HCT116 (cell line): ENCODE data around the gene LSM14A. TPM values are rescaled to one million over a fixed set of nuclear protein-coding genes. Genes with fewer than 3 reads are reported as not detected.
A peak's percentile ranks its signal among the peaks of the same experiment; 100 is the strongest.
"Not testable (repeated sequence)": the region's sequence is repeated elsewhere in the genome, so short reads cannot be mapped to it uniquely, and the experiment has no call there.

Source experiments
- ATAC-seq: fragments of 200-7000 bp; cut with Tn5 transposase; 2 replicates; pipeline ENCODE4 v1.9.1; 2020; ENCODE audit warnings: mild to moderate bottlenecking, moderate library complexity
- BruUV-seq: library from RNA; stranded (reverse); fragments of 400-500 nt; replicated peaks from 2 replicates; lab custom pipeline; 2021; lab: Mats Ljungman, UMichigan
- CTCF ChIA-PET: fragments of 300-600 bp; sonication (Branson Sonifier 250); formaldehyde crosslinking; loops from one replicate; lab custom pipeline; 2021; ENCODE audit warnings: antibody characterized with exemption; lab: Charles Lee
- POLR2A ChIA-PET: fragments of 300-600, 350-600 bp; sonication (Branson Sonifier 250); formaldehyde crosslinking; loops from one replicate; lab custom pipeline; 2021; ENCODE audit warnings: antibody characterized with exemption; lab: Charles Lee
- RAD21 ChIA-PET, 2 experiments: fragments of 300-600 bp; sonication (Branson Sonifier 250); formaldehyde crosslinking; loops; one replicate each; lab custom pipeline; 2023; ENCODE audit warnings: low total read pairs in 2 of 2; ENCODE audit not compliant: uncharacterized antibody in 2 of 2, unreplicated experiment in 2 of 2, low non-redundant PET in 1 of 2; lab: Charles Lee
- DNase-seq: peaks from one replicate; pipeline ENCODE4 v3.0.0-alpha.2; 2010; ENCODE audit warnings: low read depth, low spot score
- H2AFZ ChIP-seq: fragments of 200-600 bp; shearing (Covaris generic), sonication (generic); 2 replicates; pipeline ENCODE4 v1.6.1; 2017; ENCODE audit warnings: low read depth, mixed run types, mixed read lengths, antibody characterized with exemption, low read length; ENCODE audit not compliant: poor library complexity, severe bottlenecking
- H3K27ac ChIP-seq: 2 replicates; pipeline ENCODE4 v1.5.1; 2012; ENCODE audit warnings: low read depth, low read length
- H3K27me3 ChIP-seq: fragments of 200-600 bp; sonication (generic); 2 replicates; pipeline ENCODE4 v1.6.1; 2016; ENCODE audit warnings: mixed run types, low read length, mixed read lengths; ENCODE audit not compliant: insufficient read depth
- H3K36me3 ChIP-seq, 2 experiments: fragments of 200-500 bp in 1 of 2; fragments of 200-600 bp in 1 of 2; sonication (Bioruptor generic) in 1 of 2; sonication (generic) in 1 of 2; 2 replicates each; pipeline versions ENCODE4 v1.5.1 to v1.6.1; 2014 to 2016; ENCODE audit warnings: low read length in 2 of 2, inconsistent platforms in 1 of 2, mixed read lengths in 1 of 2, mixed run types in 1 of 2; ENCODE audit not compliant: insufficient read depth in 2 of 2, control insufficient read depth in 1 of 2
- H3K4me1 ChIP-seq, 2 experiments: fragments of 200-600 bp in 1 of 2; sonication (generic) in 1 of 2; 2 replicates each; pipeline versions ENCODE4 v1.5.1 to v1.6.1; 2012 to 2017; ENCODE audit warnings: low read length in 2 of 2, inconsistent platforms in 1 of 2, mild to moderate bottlenecking in 1 of 2, mixed read lengths in 1 of 2, mixed run types in 1 of 2, moderate library complexity in 1 of 2; ENCODE audit not compliant: insufficient read depth in 2 of 2, control insufficient read depth in 1 of 2
- H3K4me2 ChIP-seq: fragments of 200-600 bp; sonication (generic); 2 replicates; pipeline ENCODE4 v1.6.1; 2017; ENCODE audit warnings: mixed run types, low read length, mixed read lengths
- H3K4me3 ChIP-seq, 2 experiments: fragments of 200-600 bp in 1 of 2; sonication (generic) in 1 of 2; replicated peaks in 1 of 2; 2 replicates each; pipeline ENCODE4 v1.5.1; 2011 to 2016; ENCODE audit warnings: low read length in 2 of 2, control low read depth in 1 of 2, low read depth in 1 of 2, mild to moderate bottlenecking in 1 of 2, mixed read lengths in 1 of 2, mixed run types in 1 of 2
- H3K79me2 ChIP-seq: fragments of 200-600 bp; sonication (generic); 2 replicates; pipeline ENCODE4 v1.6.1; 2017; ENCODE audit warnings: mild to moderate bottlenecking, mixed run types, low read length, moderate library complexity, mixed read lengths; ENCODE audit not compliant: insufficient read depth
- H3K9ac ChIP-seq: fragments of 200-600 bp; sonication (generic); 2 replicates; pipeline ENCODE4 v1.6.1; 2016; ENCODE audit warnings: low read length, mixed read lengths
- H3K9me2 ChIP-seq: fragments of 200-600 bp; sonication (generic), shearing (Covaris generic); 2 replicates; pipeline ENCODE4 v1.6.1; 2017; ENCODE audit warnings: mixed run types, mild to moderate bottlenecking, moderate library complexity; ENCODE audit not compliant: insufficient read depth
- H3K9me3 ChIP-seq, 2 experiments: fragments of 200-500 bp in 1 of 2; fragments of 200-600 bp in 1 of 2; sonication (Bioruptor generic) in 1 of 2; sonication (generic) in 1 of 2; 2 replicates each; pipeline ENCODE4 v1.6.1; 2014 to 2017; ENCODE audit warnings: low read length in 2 of 2, mixed read lengths in 2 of 2, inconsistent platforms in 1 of 2, low read depth in 1 of 2, mild to moderate bottlenecking in 1 of 2, mixed run types in 1 of 2, moderate library complexity in 1 of 2; ENCODE audit not compliant: control insufficient read depth in 1 of 2, insufficient read depth in 1 of 2
- H4K20me1 ChIP-seq: fragments of 200-600 bp; sonication (generic), shearing (Covaris generic); 2 replicates; pipeline ENCODE4 v1.6.1; 2017; ENCODE audit warnings: mixed run types, mild to moderate bottlenecking, moderate library complexity; ENCODE audit not compliant: insufficient read depth
- CBX3 ChIP-seq: IDR thresholded peaks from 2 replicates; pipeline ENCODE4 v1.6.1; 2012; ENCODE audit warnings: low read depth
- CEBPB ChIP-seq: IDR thresholded peaks from 2 replicates; pipeline ENCODE4 v1.6.1; 2012; ENCODE audit warnings: low read depth
- ELF1 ChIP-seq: IDR thresholded peaks from 2 replicates; pipeline ENCODE4 v1.6.1; 2012; ENCODE audit warnings: low read depth, borderline replicate concordance
- EZH2phosphoT487 ChIP-seq: fragments of 200-600 bp; IDR thresholded peaks from 2 replicates; pipeline ENCODE4 v1.6.1; 2018; ENCODE audit warnings: antibody characterized with exemption, borderline replicate concordance
- SIN3A ChIP-seq: IDR thresholded peaks from 2 replicates; pipeline ENCODE4 v1.6.1; 2012; ENCODE audit warnings: low read depth
- SRF ChIP-seq: IDR thresholded peaks from 2 replicates; pipeline ENCODE4 v1.6.1; 2012; ENCODE audit warnings: low read depth
- TCF7L2 ChIP-seq: IDR thresholded peaks from 2 replicates; pipeline ENCODE4 v1.7.0; 2011; ENCODE audit warnings: borderline replicate concordance, inconsistent platforms; ENCODE audit not compliant: insufficient read depth, insufficient read length; ENCODE audit errors: extremely low read depth
- YY1 ChIP-seq: IDR thresholded peaks from 2 replicates; pipeline ENCODE4 v1.6.1; 2011; ENCODE audit warnings: low read length, low read depth, moderate library complexity, mild to moderate bottlenecking; ENCODE audit not compliant: insufficient replicate concordance; ENCODE audit errors: extremely low read depth
- ZFX ChIP-seq: fragments of 450-650 bp; IDR thresholded peaks from 2 replicates; pipeline ENCODE4 v1.6.1; 2017
- intact Hi-C: fragments of 100-400 bp; cut with micrococcal nuclease; formaldehyde crosslinking; loops from 2 replicates; pipeline ENCODE4 v1.10.0; 2022
- total RNA-seq: library from RNA; stranded (reverse); gene quantifications from one replicate; pipeline ENCODE4 v1.2.1, GENCODE V29; 2021; ENCODE audit not compliant: unreplicated experiment
- TF ChIP-seq, protein P1 (sequence below): IDR thresholded peaks from 2 replicates; pipeline ENCODE4 v1.6.1; 2011; ENCODE audit warnings: mild to moderate bottlenecking, low read length, moderate library complexity; ENCODE audit not compliant: insufficient replicate concordance; ENCODE audit errors: extremely low read depth
- TF ChIP-seq, protein P2 (sequence below): IDR thresholded peaks from 2 replicates; pipeline ENCODE4 v1.6.1; 2012
- TF ChIP-seq, protein P3 (sequence below): IDR thresholded peaks from 2 replicates; pipeline ENCODE4 v1.6.1; 2012; ENCODE audit warnings: low read depth

The LSM14A gene
- total RNA-seq, 1 experiment from 2014 or later, result 120 TPM

DNA sequence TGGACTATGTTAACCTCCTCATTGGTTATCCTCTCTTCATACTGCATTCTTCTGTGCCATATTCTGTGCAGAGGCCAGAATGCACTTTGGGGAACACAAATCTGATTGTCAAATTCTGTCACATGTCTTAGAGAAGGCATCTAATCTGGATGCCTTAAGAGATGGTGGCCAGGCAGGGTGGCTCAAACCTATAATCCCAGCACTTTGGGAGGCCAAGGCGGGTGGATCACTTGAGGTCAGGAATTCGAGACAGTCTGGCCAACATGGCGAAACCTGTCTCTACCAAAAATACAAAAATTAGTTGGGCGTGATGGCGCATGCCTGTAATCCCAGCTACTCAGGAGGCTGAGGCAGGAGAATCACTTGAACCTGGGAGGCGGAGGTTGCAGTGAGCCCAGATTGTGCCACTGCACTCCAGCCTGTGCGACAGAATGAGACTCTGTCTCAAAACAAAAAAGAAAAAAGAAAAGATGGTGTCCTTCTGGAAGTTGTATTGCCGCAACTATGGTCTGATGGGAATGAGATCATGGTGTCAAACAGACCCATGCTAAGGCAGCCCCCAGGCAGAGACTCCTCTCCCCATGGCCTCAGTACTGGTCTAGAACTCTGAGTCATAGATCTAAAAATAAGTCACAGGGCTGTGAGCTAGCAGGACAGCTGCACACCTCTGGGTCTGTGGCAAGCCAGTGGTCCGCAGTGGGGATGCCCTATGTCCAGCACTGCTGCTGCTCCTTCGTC is 71.0 kb downstream of the LSM14A start:
- H3K79me2 ChIP-seq, H3K36me3 ChIP-seq, DNase-seq, POLR2A ChIA-PET, H2AFZ ChIP-seq, H4K20me1 ChIP-seq, H3K9ac ChIP-seq, RAD21 ChIA-PET, H3K9me3 ChIP-seq, H3K9me2 ChIP-seq, BruUV-seq, H3K27me3 ChIP-seq, H3K4me3 ChIP-seq, H3K27ac ChIP-seq, CTCF ChIA-PET: not testable (repeated sequence)
- peak; percentile 44; the same call in 1 of the 2 replicates for ATAC-seq
- H3K4me1 ChIP-seq, result peaks cover 9 to 18% of the 10 kb centered on the region in 2 experiments
- intact Hi-C loops, result loop anchor here (5.0 kb wide), 1 partner anchor 94 kb away; no protein-coding TSS in a partner anchor
- peak overlapping the region; percentile 31 for H3K4me2 ChIP-seq

DNA sequence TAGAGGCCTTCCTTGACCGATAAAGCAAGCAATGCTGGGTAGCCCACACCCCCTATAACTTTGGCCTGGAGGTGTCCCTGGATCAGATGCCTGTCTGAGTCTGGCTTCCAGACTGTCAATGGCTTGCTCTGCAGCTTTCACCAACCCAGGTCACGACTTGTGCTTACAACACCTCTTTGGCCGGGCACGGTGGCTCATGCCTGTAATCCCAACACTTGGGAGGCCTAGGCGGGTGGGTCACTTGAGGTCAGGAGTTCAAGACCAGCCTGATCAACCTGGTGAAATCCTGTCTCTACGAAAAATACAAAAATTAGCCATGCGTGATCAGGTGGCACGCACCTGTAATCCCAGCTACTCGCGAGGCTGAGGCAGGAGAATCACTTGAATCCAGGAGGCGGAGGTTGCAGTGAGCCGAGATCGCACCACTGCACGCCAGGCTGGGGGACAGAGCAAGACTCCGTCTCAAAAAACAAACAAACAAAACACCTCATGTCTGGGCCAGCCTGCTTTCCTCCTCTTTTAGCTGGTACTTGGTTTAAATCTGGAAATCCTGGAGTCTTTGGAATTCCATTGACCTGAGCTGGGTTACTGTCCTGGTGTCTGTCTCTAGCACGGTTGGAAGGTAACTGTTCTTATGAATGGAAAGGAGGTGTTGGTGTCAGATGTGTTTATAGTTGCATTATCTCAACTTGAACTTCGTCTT is 71.7 kb downstream of the LSM14A start:
- Histone ChIP-seq H3K9me2 (no peaks in the 10 kb centered on the region), H2AFZ (no peak overlapping the region), H3K79me2 (no peaks in the 10 kb centered on the region), H4K20me1 (no peaks in the 10 kb centered on the region), H3K9me3 (no peaks in the 10 kb centered on the region), H3K4me3 (no peak overlapping the region), H3K27me3 (no peaks in the 10 kb centered on the region), H3K27ac (no peak overlapping the region), H3K4me2 (peak overlapping the region; percentile 31), H3K36me3 (no peaks in the 10 kb centered on the region), H3K4me1 (peaks cover 9 to 18% of the 10 kb centered on the region in 2 experiments), H3K9ac (no peak overlapping the region)
- CTCF ChIA-PET, result no interaction called here
- POLR2A ChIA-PET, result no interaction called here
- RAD21 ChIA-PET, result no interaction called here
- intact Hi-C loops, result loop anchor here (5.0 kb wide), 1 partner anchor 93 kb away; no protein-coding TSS in a partner anchor
- ATAC-seq (0 out of 2 replicates have a peak, but pooled peaks have one; percentile 8), DNase-seq (no peak)
- no TSS peak for BruUV-seq
- TF ChIP-seq CEBPB, result no peak
- no peak for TF ChIP-seq EZH2phosphoT487
- no peak for TF ChIP-seq ELF1
- TF ChIP-seq YY1, result no peak
- TF ChIP-seq, protein P1, sequence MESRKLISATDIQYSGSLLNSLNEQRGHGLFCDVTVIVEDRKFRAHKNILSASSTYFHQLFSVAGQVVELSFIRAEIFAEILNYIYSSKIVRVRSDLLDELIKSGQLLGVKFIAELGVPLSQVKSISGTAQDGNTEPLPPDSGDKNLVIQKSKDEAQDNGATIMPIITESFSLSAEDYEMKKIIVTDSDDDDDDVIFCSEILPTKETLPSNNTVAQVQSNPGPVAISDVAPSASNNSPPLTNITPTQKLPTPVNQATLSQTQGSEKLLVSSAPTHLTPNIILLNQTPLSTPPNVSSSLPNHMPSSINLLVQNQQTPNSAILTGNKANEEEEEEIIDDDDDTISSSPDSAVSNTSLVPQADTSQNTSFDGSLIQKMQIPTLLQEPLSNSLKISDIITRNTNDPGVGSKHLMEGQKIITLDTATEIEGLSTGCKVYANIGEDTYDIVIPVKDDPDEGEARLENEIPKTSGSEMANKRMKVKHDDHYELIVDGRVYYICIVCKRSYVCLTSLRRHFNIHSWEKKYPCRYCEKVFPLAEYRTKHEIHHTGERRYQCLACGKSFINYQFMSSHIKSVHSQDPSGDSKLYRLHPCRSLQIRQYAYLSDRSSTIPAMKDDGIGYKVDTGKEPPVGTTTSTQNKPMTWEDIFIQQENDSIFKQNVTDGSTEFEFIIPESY, result no peak
- TF ChIP-seq SRF, result no peak
- TF ChIP-seq, protein P2, sequence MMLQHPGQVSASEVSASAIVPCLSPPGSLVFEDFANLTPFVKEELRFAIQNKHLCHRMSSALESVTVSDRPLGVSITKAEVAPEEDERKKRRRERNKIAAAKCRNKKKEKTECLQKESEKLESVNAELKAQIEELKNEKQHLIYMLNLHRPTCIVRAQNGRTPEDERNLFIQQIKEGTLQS, result no peak
- no peak for TF ChIP-seq TCF7L2
- no peak for TF ChIP-seq ZFX
- TF ChIP-seq CBX3, result no peak
- TF ChIP-seq, protein P3, sequence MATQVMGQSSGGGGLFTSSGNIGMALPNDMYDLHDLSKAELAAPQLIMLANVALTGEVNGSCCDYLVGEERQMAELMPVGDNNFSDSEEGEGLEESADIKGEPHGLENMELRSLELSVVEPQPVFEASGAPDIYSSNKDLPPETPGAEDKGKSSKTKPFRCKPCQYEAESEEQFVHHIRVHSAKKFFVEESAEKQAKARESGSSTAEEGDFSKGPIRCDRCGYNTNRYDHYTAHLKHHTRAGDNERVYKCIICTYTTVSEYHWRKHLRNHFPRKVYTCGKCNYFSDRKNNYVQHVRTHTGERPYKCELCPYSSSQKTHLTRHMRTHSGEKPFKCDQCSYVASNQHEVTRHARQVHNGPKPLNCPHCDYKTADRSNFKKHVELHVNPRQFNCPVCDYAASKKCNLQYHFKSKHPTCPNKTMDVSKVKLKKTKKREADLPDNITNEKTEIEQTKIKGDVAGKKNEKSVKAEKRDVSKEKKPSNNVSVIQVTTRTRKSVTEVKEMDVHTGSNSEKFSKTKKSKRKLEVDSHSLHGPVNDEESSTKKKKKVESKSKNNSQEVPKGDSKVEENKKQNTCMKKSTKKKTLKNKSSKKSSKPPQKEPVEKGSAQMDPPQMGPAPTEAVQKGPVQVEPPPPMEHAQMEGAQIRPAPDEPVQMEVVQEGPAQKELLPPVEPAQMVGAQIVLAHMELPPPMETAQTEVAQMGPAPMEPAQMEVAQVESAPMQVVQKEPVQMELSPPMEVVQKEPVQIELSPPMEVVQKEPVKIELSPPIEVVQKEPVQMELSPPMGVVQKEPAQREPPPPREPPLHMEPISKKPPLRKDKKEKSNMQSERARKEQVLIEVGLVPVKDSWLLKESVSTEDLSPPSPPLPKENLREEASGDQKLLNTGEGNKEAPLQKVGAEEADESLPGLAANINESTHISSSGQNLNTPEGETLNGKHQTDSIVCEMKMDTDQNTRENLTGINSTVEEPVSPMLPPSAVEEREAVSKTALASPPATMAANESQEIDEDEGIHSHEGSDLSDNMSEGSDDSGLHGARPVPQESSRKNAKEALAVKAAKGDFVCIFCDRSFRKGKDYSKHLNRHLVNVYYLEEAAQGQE, result no peak
- no peak for TF ChIP-seq SIN3A
